Inflammatory macrophage treated with lipopolysaccharide for 1 hour (primary cell): Measurements from ENCODE around the gene CCDC127.
"Not testable (repeated sequence)": the region's sequence is repeated elsewhere in the genome, so short reads cannot be mapped to it uniquely, and the experiment has no call there.

Source experiments
- DNase-seq, 2 donors: peaks; one replicate each; pipeline ENCODE4 v3.0.0-alpha.2; 2020 to 2022

The CCDC127 gene

DNA sequence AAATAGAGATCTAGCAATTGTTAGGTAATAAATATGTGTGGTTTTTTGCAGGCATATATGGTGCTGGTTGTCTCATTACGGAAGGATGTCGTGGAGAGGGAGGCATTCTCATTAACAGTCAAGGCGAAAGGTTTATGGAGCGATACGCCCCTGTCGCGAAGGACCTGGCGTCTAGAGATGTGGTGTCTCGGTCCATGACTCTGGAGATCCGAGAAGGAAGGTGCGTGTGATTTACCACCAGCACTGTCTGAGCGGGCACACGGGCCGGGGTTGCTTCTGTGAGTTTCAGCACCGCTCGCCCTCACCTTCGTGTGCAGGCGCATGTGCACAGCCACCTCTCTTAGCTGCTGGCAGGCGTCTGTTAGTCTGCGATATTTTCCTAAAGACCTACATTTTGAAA is 15.5 kb upstream of the CCDC127 start:
- DNase-seq = not testable (repeated sequence)

DNA sequence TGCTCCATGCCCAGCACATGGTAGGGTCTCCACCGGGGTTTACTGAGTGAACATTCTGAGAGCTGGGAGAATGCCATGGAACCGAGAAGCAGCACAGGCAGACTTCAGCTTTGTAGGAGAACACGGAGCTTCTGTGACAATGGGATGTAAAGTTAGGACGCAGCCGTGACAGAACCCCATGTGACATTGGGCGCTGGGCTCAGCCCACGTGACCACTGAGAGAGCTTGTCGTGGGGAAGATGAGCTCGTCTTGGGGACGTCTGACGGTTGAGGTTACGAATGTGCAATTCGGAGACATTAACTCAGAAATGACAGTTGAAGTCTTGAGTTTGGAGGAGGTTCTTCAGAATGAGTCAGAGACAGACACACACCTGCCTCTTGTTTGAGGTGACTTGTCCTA is 13.7 kb upstream of the CCDC127 start:
- no peak for DNase-seq

DNA sequence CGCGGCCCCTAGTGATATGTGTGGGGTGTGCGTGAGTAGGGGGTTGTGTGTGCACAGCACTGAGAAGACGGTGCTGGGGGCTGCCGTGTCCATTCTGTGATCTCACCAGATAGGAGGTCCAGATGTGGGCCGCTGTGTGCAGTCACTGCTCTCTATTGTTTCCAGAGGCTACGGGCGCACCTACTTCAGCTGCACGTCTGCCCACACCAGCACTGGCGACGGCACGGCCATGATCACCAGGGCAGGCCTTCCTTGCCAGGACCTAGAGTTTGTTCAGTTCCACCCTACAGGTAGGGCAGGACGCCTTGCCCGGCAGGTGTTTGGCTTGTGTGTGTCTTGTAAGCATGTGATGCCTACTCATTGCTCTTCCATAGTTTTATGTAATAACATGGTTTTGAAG is 12.8 kb upstream of the CCDC127 start:
- DNase-seq = no peak

DNA sequence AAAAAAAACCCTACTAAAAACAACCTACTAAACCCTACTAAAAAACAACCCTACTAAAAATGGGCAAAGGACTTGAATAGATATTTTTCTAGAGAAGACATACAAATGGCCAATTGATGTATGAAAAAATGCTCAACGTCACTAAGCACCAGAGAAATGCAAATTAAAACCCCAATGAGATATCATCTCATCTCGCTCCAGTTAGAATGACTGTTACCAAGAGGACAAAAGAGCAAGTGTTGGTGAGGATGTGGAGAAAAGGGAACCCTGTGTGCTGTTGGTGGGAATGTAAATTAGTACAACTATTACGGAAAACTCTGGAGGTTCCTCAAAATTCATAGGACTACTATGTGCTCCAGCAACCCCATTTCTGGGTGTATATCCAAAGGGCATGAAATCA is 10.9 kb upstream of the CCDC127 start:
- DNase-seq = no peak

- not testable (repeated sequence) for DNase-seq
Measured at GRCh38 chr5:227375-227774, 9.4 kb upstream of the CCDC127 start.

- DNase-seq = no peak
Measured at GRCh38 chr5:225334-225733, 7.4 kb upstream of the CCDC127 start.

- DNase-seq = no peak
Measured at GRCh38 chr5:223791-224190, 5.8 kb upstream of the CCDC127 start.

GRCh38 chr5:222951-223715 is 5.2 kb upstream of the CCDC127 start:
- DNase-seq = peak; percentile 8 to 15

DNA sequence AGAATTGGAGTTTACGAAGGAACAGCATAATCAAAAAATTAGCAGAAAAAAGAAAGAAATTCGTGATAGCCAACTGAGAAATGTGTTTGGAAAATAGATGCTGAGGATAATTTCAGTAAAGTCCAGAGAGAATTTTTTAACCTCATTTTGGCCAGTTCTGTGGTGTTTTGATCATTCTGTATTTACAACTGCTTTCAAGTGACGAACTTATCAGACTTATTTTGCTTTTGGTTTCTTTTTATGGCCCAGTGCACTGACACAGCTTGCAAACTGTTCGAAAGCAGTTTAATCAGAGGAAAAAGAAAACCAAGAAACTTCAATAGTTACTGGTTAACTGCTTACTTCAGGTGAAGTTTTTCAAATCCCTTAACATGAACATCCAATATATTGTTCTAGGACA is 2.0 kb upstream of the CCDC127 start:
- peak; percentile 6 to 7 for DNase-seq

- peak; percentile 18 to 40 for DNase-seq
Measured at GRCh38 chr5:219460-219863, 1.5 kb upstream of the CCDC127 start.

GRCh38 chr5:218457-219291 is 721 bp upstream of the CCDC127 start:
- peak; percentile 43 to 49 for DNase-seq

GRCh38 chr5:216076-216475 is 1.9 kb downstream of the CCDC127 start:
- DNase-seq = not testable (repeated sequence)

GRCh38 chr5:215256-215655 is 2.7 kb downstream of the CCDC127 start:
- DNase-seq = not testable (repeated sequence)

- no peak for DNase-seq
Measured at GRCh38 chr5:213803-214395, 4.1 kb downstream of the CCDC127 start.

DNA sequence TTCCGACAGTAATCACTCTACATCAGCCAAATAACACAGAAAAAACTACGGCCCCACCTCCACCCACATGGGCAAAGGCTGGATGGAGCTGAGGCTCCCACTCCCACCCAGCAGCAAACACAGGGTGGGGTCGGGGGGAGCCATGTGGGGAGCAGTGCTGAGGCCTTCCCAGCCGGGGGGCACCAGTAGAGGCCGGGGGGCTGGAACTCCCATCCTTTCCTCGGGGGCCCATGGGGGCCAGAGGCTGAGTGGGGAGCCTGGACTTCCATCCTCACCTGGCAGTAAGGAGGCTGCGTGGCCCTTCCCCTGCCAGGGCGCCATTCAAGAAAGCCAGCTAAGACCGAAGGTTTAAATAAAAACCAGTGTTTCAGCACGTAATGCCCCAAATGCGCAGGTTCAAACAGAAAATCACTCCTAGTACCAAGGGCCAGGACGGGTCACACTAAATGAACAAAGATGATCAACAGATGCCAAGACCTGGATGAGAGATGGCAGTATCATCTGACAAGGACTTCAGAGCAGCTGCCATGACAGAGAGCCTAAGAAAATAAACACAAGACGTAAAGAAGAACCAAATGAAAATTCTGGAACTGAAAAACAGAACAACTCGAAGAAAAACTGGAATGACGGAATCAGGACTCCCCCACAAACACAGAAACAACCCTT is 9.4 kb downstream of the CCDC127 start:
- DNase-seq = peak in 1 of 2 donors; percentile 2

- no peak for DNase-seq
Measured at GRCh38 chr5:207599-207998, 10.4 kb downstream of the CCDC127 start.

- DNase-seq = no peak
Measured at GRCh38 chr5:206927-207536, 10.9 kb downstream of the CCDC127 start.

- DNase-seq = no peak
Measured at GRCh38 chr5:206406-206805, 11.5 kb downstream of the CCDC127 start.

DNA sequence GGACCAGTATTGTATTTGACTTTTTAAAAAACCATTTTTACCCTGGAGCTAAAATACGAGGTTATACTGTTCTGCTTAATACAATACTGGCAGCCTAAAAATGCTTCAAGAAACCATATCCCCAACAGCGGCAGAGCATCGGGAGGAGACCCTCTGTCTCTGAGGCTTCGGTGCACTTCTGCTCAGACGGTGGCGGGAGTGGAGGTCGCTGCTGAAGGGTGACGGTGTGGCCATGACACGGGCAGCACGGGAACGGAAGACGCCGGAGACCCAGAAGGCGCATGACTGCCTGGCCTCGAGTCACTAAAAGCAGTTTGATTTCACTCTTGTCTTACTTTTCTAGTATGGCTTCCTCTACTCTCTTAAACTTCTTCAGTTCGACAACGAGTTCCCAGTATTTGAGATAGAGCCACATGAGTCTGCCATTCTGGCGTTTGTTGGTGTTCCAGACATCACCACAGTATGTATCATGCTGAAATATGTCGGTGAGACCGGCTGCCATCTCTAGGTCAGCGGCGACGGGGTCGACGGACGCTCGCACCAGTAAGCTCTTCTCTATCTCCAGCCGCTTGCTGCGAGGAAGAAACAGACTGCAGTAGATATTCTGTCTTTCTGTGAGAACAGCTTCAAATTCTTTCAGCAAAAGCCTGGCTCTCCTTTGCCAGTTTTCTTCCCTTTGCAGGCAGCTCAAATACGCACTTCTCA is 12.8 kb downstream of the CCDC127 start:
- no peak for DNase-seq

DNA sequence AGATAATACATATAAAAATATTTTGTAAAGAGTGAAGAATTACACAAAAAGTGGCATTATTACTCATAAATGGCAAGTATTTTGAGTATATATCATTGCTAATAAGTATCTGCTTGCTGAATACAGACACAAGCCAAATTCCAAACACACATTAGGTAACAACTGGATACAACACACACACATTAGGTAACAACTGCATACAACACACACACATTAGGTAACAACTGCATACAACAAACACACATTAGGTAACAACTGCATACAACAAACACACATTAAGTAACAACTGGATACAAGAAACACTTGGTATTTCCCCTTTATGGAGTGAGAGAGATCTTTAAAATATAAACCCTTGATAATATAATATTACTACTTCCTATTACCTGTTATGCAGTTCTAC is 13.5 kb downstream of the CCDC127 start:
- DNase-seq = no peak

DNA sequence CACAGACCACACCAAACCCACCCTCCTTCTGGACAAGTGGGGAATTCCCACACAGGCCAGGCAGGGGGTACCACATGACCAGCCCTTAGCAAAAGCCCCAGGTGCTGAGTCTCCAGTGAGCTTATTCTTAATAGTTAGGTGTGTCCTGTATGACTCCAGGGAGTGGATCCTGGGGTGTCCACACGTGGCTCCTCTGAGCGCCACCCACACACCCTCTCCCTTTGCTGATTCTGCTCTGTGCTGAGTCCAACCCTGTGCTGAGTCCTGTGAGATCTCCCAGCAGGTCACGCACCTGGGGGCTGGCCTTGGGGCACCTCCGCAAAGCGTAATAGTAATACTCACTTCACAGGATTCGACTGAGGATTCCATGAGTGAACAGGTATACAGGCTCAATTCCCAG is 14.0 kb downstream of the CCDC127 start:
- DNase-seq = no peak
